IPS DF 6.9 (cell line): ENCODE measurements around the gene OTOS.

Source experiments
- DNase-seq: peaks from one replicate; pipeline ENCODE4 v3.0.0-alpha.2; 2013; ENCODE audit warnings: low read depth, low spot score
- H3K27ac ChIP-seq: one replicate; pipeline ENCODE4 v1.5.1; 2013; ENCODE audit warnings: low read length, control low read depth
- H3K27me3 ChIP-seq: 2 replicates; pipeline ENCODE4 v1.6.1; 2013; ENCODE audit warnings: mild to moderate bottlenecking, low read length; ENCODE audit not compliant: control insufficient read depth, insufficient read depth
- H3K36me3 ChIP-seq: 2 replicates; pipeline ENCODE4 v1.6.1; 2013; ENCODE audit warnings: low read length; ENCODE audit not compliant: control insufficient read depth, insufficient read depth
- H3K4me1 ChIP-seq: 2 replicates; pipeline ENCODE4 v1.6.1; 2013; ENCODE audit warnings: low read length; ENCODE audit not compliant: control insufficient read depth, insufficient read depth
- H3K4me3 ChIP-seq: 2 replicates; pipeline ENCODE4 v1.5.1; 2013; ENCODE audit warnings: mild to moderate bottlenecking, low read length
- H3K9me3 ChIP-seq: 2 replicates; pipeline ENCODE4 v1.6.1; 2013; ENCODE audit warnings: low read length, inconsistent platforms; ENCODE audit not compliant: control insufficient read depth, insufficient read depth
- WGBS: extraction: QIAGEN DNeasy Blood & Tissue Kit; methylation state at CpG from one replicate; pipeline ENCODE4 v1.1.7; 2013; ENCODE audit warnings: mixed read lengths, missing lambda C conversion rate; ENCODE audit not compliant: insufficient read length, insufficient coverage; 5-methylcytosine and 5-hydroxymethylcytosine counted together

The OTOS gene

GRCh38 chr2:240123821-240124650 is 16.4 kb downstream of the OTOS start:
- WGBS, result no CpG with 5 or more reads among the region's 24 CpGs
- no peak for DNase-seq
- H3K4me3 ChIP-seq, result no peak overlapping the region
- H3K27me3 ChIP-seq, result no peaks in the 10 kb centered on the region
- no peak overlapping the region for H3K27ac ChIP-seq
- peaks cover 4% of the 10 kb centered on the region; the same call in 1 of the 2 replicates for H3K36me3 ChIP-seq
- no peaks in the 10 kb centered on the region for H3K9me3 ChIP-seq
- no peaks in the 10 kb centered on the region for H3K4me1 ChIP-seq

- no peaks in the 10 kb centered on the region for H3K9me3 ChIP-seq
- no peaks in the 10 kb centered on the region for H3K27me3 ChIP-seq
- no peaks in the 10 kb centered on the region for H3K4me1 ChIP-seq
- DNase-seq, result no peak
- WGBS, result no CpG with 5 or more reads among the region's 11 CpGs
- no peaks in the 10 kb centered on the region for H3K36me3 ChIP-seq
- H3K4me3 ChIP-seq, result no peak overlapping the region
- no peak overlapping the region for H3K27ac ChIP-seq
Measured at GRCh38 chr2:240121675-240122074, 18.8 kb downstream of the OTOS start.

- WGBS, result no CpG with 5 or more reads among the region's 4 CpGs
- Histone ChIP-seq H3K4me1 (no peaks in the 10 kb centered on the region), H3K27me3 (no peaks in the 10 kb centered on the region), H3K36me3 (no peaks in the 10 kb centered on the region), H3K9me3 (no peaks in the 10 kb centered on the region), H3K4me3 (no peak overlapping the region), H3K27ac (no peak overlapping the region)
- DNase-seq, result no peak
Measured at GRCh38 chr2:240121190-240121589, 19.3 kb downstream of the OTOS start.

- Histone ChIP-seq H3K4me3 (no peak overlapping the region), H3K27ac (no peak overlapping the region), H3K27me3 (no peaks in the 10 kb centered on the region), H3K4me1 (no peaks in the 10 kb centered on the region), H3K36me3 (no peaks in the 10 kb centered on the region), H3K9me3 (no peaks in the 10 kb centered on the region)
- DNase-seq, result no peak
- no CpG with 5 or more reads among the region's 6 CpGs for WGBS
Measured at GRCh38 chr2:240114233-240114632, 26.2 kb downstream of the OTOS start.

- no CpG with 5 or more reads among the region's 5 CpGs for WGBS
- Histone ChIP-seq H3K27me3 (no peaks in the 10 kb centered on the region), H3K36me3 (no peaks in the 10 kb centered on the region), H3K4me3 (no peak overlapping the region), H3K4me1 (no peaks in the 10 kb centered on the region), H3K9me3 (no peaks in the 10 kb centered on the region), H3K27ac (no peak overlapping the region)
- DNase-seq, result no peak
Measured at GRCh38 chr2:240112914-240113690, 27.4 kb downstream of the OTOS start.

GRCh38 chr2:240111253-240111652 is 29.2 kb downstream of the OTOS start:
- no peak for DNase-seq
- no peaks in the 10 kb centered on the region for H3K9me3 ChIP-seq
- no peaks in the 10 kb centered on the region for H3K4me1 ChIP-seq
- H3K4me3 ChIP-seq, result no peak overlapping the region
- H3K36me3 ChIP-seq, result no peaks in the 10 kb centered on the region
- H3K27me3 ChIP-seq, result no peaks in the 10 kb centered on the region
- H3K27ac ChIP-seq, result no peak overlapping the region
- no CpG with 5 or more reads among the region's 10 CpGs for WGBS

GRCh38 chr2:240109386-240109785 is 31.1 kb downstream of the OTOS start:
- Histone ChIP-seq H3K27ac (no peak overlapping the region), H3K9me3 (no peaks in the 10 kb centered on the region), H3K4me1 (no peaks in the 10 kb centered on the region), H3K4me3 (no peak overlapping the region), H3K27me3 (no peaks in the 10 kb centered on the region), H3K36me3 (no peaks in the 10 kb centered on the region)
- no CpG with 5 or more reads among the region's 11 CpGs for WGBS
- DNase-seq, result no peak

- Histone ChIP-seq H3K4me3 (no peak overlapping the region), H3K27me3 (no peaks in the 10 kb centered on the region), H3K4me1 (no peaks in the 10 kb centered on the region), H3K36me3 (no peaks in the 10 kb centered on the region), H3K9me3 (no peaks in the 10 kb centered on the region), H3K27ac (no peak overlapping the region)
- no CpG with 5 or more reads among the region's 6 CpGs for WGBS
- DNase-seq, result no peak
Measured at GRCh38 chr2:240107477-240107796, 33.0 kb downstream of the OTOS start.

- H3K27me3 ChIP-seq, result no peaks in the 10 kb centered on the region
Measured at GRCh38 chr2:240106765-240107476, 33.5 kb downstream of the OTOS start.

GRCh38 chr2:240105982-240106381 is 34.5 kb downstream of the OTOS start:
- Histone ChIP-seq H3K4me3 (no peak overlapping the region), H3K4me1 (no peaks in the 10 kb centered on the region), H3K9me3 (no peaks in the 10 kb centered on the region), H3K27ac (no peak overlapping the region), H3K36me3 (no peaks in the 10 kb centered on the region), H3K27me3 (no peaks in the 10 kb centered on the region)
- no CpG with 5 or more reads among the region's 11 CpGs for WGBS
- DNase-seq, result no peak

More at GRCh38 chr2:240106765-240107476, 33.5 kb downstream of the OTOS start:
- no peaks in the 10 kb centered on the region for H3K9me3 ChIP-seq
- WGBS, result no CpG with 5 or more reads among the region's 17 CpGs
- no peak overlapping the region for H3K4me3 ChIP-seq
- H3K4me1 ChIP-seq, result no peaks in the 10 kb centered on the region
- no peak overlapping the region for H3K27ac ChIP-seq
- no peaks in the 10 kb centered on the region for H3K36me3 ChIP-seq
- DNase-seq, result no peak
